ENCODE measurements around the gene NFASC.
A peak's percentile ranks its signal among the peaks of the same experiment; 100 is the strongest.

Gene NFASC

DNA sequence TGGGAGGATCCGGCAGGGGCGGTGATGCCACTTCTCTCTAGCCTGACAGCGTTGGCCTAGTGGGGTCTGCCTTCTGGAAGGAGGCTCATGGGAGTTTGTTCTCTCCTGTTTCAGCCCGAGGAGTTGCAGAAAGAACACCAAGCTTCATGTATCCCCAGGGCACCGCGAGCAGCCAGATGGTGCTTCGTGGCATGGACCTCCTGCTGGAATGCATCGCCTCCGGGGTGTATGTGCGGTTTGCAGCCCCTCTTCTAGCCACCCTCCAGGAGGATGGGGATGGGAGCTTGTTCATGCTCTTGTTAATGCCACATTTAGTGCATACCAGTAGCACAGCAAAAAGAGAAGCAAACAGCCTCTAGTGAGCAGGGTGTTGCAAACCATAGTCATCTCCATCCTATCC lies 97.5 kb downstream of the NFASC start:
- DNase-seq = no peak
- intact Hi-C loops (cut with DNase I) = no loop called here

DNA sequence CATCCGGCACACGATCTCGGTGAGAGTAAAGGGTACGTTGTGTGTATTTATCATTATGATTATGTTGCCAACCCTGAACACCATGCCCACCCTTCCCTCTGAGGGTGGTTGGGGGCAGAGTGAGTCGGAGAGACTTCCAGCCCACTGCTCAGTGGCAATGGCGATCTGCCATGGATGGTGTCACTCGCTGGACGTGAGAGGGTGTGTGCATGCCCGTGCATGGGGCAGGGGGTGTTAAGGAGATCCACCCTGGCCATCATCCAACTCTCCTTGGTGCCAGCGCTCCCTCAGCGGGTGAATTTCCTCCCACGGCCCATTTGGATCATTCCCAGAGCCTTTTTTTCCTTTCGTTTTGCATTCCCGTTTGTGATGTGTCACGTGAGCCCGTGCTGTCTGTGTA lies 98.3 kb downstream of the NFASC start:
- no peak for DNase-seq
- intact Hi-C loops (cut with DNase I) = no loop called here

DNA sequence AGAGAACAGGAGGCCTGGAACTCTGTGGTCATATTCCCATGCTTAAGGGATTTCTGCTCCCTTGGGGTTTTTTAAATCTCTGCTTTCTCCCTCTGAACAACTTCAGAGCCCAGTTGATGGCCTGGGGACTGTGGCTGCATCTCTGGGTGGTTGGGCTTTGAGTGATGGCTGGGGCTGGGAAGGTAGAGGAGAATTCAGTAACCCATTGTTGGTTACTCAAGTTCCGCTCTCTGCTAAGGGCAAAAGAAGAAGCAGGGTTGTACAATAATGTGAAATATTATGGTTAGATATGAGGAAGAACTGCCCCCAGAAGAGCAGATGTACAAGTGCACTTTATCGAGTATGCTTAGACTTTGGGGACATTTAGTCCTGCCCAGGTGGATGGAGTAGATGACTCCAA lies 100.3 kb downstream of the NFASC start:
- intact Hi-C loops (cut with DNase I) = no loop called here
- DNase-seq = no peak

DNA sequence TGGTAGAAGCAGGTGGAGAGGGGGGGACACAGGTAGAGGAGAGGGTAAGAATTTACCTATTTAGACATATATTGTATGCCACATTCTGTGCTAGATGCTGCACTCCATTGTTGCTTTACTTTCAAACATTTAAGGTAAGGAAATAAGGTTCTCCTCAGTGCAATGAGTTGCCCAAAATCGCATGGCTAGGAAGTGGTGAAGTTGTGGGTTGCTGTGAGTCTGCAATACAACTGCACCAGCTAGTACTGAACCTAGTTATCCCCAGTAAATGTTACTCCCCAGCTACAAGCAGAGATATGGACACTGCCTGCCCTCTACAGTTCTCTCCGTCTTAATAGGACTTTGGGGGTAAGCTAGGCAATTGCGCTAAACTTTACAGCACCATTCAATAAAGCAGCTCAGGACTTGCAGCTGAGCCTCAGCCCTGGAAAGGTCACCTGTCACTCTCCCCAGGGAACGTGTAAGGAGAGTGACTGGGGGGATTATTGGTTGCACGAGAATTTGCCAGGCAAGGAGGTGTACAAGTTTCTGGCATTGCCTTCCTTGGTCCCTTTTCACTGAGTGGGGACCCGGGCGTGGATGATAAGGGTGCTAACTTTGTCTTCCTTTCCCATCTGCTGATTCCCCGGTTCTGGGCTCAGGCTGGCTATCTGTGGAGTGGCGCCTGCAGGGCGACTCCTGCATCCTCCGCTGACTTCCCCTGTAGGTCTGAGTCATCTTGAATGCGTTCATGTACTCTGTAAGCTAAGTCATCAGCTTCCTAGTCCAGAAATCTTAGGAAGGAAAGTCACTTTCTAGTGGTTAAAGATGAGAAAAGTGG lies 101.1 kb downstream of the NFASC start:
- DNase-seq = no peak
- intact Hi-C loops (cut with DNase I) = no loop called here

DNA sequence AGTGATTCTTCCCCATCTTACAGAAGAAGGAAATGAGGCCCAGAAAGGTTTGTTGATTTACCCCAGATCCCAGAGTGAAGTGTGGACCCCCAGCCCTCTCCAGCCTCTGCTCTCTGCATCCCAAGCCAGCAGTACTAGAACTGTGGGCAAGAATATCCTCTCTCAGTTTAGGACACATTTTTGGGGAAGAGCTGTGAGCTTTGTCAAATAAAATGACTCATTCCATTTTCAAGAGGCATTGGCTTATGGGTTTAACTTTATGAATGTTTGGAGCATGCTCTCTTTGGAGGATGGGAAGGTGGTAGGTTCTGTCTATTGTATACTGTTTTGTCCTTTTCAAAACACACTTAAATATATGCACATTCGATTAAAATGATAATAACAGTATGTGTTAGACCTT lies 101.8 kb downstream of the NFASC start:
- intact Hi-C loops (cut with DNase I) = no loop called here
- no peak for DNase-seq

DNA sequence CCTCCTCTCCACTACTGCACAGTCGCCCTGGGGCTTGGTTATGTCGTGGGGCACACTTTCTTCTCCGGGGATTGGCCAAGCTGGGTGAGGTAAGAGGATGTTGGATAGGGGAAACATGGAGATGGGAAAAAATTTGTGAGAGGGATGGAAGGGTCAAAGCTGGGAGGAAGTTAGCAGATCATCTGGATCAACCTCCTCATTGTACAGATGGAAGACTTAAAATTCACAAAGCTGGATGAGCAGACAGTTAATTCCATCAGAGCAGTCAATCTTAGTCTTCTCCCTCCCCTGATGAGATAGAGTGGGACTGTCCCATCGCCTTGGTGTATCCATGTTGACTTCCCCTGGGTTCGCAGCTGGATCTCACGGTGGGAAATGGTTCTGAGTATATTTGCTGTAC lies 102.8 kb downstream of the NFASC start:
- no peak for DNase-seq
- intact Hi-C loops (cut with DNase I) = no loop called here

DNA sequence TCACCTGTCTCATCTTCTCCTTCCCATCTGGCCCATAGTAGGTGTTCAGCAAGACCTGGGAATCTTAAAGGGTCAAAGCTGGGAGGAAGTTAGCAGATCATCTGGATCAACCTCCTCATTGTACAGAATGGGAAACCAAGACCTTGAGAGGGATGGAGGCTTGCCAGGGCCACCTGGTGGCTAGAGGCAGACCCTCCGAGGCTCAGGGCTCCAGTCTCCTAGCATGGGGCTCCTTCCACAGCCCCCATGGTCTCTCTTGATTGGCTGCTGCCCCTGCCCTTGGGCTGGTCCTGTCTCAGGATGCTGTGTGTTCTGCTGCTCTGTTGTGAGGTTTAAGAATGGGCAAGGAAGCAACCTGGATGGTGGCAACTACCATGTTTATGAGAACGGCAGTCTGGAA lies 103.7 kb downstream of the NFASC start:
- intact Hi-C loops (cut with DNase I) = no loop called here
- DNase-seq = no peak

DNA sequence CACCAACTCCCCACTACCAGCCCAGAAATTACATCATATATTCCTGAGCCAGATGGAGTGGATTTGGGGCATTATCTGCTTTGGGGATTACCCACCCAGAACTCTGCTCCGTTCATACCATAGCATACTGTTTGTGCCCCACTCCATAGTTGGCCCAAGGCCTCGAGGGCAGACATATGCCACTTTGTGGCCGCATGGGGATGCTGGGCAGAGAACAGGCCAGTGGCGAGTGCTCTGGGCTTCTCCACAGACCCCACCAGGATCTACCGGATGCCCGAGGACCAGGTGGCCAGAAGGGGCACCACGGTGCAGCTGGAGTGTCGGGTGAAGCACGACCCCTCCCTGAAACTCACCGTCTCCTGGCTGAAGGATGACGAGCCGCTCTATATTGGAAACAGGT lies 104.4 kb downstream of the NFASC start:
- intact Hi-C loops (cut with DNase I) = no loop called here
- no peak for DNase-seq

DNA sequence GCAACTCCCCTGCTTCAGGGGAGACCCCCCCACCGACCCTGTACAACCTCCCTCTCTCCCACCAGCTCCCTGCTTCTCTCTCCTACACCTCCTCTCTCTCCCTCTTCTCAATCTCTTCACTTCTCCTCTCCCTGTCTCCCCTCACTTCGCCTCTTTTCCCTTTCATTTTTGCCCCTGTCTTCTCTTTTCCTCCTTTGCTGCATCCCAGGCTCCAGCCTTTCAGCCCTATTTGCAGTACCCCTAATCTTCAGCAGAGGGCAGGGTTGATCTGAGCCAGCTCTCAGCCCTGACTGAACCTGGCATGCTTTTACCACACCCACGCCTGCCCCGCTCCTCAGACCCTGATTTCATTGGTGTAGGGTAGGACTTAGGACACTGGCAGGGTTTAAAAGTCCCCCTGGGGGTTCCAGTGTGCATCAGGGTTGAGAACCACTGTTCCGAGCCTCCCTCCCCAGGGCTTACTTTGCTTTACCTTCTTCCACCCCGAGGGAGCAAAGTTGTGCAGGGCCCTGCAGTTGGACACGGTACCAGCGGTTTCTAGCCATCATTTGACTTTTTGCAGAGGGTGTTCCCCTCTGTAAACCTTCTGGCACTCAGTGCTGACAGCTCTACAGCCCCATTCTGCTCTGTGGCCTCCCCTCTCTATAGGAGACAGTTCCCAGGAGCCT lies 105.0 kb downstream of the NFASC start:
- peak in 40 of 42 donors; percentile 24 to 87 (median 66) for DNase-seq
- intact Hi-C loops (cut with DNase I) = no loop called here

DNA sequence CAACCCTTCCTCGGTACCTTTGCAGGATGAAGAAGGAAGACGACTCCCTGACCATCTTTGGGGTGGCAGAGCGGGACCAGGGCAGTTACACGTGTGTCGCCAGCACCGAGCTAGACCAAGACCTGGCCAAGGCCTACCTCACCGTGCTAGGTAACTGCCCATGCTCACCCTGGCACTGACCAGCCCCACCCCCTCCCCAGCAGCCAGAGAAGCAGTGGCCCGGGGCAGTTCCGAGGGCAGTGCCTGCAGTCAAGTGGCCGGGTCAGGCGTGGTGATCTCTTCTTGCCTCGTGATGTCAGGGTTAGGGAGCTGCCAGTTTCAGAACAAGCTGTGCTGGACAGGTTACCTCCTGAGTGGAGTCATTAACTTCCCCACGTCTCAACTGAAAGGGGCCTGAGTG lies 106.0 kb downstream of the NFASC start:
- DNase-seq = no peak
- intact Hi-C loops (cut with DNase I) = no loop called here

DNA sequence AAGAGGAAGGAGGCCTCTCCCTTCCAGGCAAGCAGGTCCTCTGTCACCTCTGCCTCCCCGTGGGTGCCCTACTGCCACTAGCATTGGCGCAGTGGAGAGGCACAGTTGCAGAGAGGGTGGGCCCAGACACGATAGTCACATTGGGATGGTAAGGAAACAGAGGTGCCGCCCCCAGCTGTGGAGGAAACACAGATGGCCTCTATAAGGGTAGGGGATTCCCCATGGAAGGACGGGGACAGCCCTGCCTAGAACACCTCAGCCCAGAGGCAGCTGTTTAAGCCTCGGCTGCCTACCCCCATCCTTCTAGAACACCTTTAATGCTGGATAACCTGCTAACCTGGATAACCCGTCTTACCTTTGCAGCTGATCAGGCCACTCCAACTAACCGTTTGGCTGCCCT lies 106.7 kb downstream of the NFASC start:
- intact Hi-C loops (cut with DNase I) = no loop called here
- no peak for DNase-seq

DNA sequence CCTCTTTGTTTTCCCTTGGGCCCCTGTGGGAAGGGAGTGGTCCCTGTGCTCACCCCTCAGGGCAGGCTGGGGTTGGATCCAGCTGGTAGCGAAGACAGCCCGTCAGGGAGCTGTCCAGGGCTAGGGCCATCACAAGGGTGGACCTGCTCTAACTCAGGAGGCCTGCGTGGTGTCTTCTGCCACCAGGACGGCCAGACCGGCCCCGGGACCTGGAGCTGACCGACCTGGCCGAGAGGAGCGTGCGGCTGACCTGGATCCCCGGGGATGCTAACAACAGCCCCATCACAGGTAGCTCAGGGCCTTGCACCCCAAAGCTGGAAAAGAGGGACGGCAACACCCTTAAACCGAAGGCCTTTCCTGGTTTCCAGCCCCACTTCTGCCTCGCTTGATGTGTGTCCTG lies 108.1 kb downstream of the NFASC start:
- intact Hi-C loops (cut with DNase I) = no loop called here

DNA sequence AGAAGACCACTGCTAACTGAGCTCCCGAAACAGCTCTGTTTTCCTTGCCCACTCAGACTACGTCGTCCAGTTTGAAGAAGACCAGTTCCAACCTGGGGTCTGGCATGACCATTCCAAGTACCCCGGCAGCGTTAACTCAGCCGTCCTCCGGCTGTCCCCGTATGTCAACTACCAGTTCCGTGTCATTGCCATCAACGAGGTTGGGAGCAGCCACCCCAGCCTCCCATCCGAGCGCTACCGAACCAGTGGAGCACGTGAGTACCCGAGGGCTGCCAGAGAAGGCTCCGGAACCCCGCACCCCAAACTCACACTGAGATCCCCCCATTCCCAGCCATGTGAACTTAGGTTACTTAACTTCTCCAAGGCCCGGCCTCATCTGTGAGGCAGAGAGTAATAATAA lies 108.6 kb downstream of the NFASC start:
- no peak for DNase-seq
- intact Hi-C loops (cut with DNase I) = no loop called here

More for the DNA sequence above, 108.1 kb downstream of the NFASC start:
- no peak for DNase-seq

DNA sequence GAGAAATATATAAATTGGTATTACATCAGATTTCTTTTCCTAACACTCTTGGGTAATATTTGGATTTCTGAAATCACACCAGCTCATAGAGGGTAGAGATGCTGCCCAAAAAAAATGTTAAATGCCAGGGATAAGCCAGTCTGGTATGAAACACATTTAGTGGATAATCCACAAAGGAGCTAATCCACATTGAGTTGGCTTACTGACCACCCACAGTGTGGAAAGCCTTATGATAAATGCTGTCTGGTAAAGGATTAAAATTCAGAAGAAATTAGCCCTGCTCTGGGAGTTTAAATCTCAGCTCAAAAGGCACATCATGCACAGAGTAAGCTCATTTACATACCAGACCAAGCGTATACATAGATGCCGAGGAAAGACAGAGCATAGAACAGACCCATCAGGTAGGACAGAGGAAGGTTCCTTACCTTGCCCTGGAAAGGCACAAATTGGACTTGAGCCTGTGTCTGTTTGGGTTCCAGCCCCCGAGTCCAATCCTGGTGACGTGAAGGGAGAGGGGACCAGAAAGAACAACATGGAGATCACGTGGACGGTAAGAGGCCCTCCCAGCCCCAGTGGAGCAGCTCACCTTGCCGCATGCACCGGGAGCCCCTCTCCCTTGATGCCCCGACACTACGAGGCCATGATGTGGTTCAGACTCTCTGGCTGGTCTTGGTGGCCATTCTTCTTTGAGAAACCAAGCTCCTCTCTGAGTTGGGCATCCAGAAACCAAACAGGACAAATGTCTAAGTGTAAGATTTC lies 109.4 kb downstream of the NFASC start:
- DNase-seq = no peak
- intact Hi-C loops (cut with DNase I) = no loop called here

DNA sequence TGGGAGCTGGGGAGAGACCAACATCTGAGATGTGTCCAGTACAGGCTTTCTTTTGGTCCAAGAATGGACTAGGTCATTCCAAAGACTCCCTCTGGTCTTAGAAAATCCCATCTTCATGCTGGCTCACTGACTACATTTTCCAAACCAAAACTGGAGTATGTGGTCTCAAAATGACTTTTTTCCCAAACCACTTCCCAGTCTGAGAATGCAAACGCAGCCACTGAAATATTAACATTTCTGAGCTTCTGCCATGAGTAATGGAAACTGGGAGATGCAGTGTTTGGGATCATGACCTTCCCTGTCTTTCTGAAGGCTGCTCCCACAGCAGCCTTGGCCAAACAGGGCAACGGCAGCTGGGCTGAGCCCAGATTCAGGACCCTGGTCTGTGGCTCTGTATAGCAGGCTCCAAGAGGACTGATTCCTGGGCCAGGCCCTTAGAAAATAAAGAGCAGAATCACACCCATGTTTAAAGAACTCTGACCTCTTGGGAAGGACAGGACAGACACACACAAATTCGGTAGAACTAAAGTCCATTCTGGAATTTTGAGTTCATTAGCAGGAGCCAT lies 110.3 kb downstream of the NFASC start:
- intact Hi-C loops (cut with DNase I) = no loop called here
- DNase-seq = no peak

DNA sequence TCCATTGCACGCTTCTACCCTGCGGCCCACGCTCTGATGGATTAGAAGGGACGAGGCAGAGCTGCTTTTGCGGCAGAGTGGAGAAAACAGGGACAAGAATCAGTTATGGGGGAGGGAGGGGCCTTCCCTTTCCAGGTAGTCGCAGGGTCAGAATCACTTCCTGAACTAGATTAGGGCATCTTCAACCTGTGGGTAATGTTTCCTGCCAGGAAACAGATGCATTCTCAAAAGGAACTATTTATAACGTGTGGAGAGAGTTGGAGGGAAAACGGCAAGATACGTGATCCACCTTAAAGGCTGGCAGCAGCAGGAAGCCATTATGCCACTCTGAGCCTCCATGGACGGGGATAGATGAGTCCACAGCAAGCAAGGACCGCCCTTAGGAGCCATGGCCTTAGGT lies 112.5 kb downstream of the NFASC start:
- no peak for DNase-seq
- intact Hi-C loops (cut with DNase I) = no loop called here

DNA sequence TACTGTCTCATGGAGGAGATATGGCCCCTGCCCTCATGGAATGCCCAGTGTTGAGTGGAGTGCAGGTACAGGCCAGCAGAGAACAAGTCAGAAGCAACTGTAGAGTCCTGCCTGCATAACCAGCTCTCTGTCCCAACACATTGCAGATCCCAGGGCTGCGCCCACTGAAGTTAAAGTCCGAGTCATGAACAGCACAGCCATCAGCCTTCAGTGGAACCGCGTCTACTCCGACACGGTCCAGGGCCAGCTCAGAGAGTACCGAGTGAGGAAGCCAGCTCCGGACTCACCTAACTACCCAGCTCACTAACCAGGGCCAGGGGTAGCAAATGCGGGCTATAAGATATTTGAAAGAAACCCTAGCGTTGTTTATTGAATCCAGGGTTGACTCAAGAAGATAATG lies 113.2 kb downstream of the NFASC start:
- DNase-seq = no peak
- intact Hi-C loops (cut with DNase I) = no loop called here

DNA sequence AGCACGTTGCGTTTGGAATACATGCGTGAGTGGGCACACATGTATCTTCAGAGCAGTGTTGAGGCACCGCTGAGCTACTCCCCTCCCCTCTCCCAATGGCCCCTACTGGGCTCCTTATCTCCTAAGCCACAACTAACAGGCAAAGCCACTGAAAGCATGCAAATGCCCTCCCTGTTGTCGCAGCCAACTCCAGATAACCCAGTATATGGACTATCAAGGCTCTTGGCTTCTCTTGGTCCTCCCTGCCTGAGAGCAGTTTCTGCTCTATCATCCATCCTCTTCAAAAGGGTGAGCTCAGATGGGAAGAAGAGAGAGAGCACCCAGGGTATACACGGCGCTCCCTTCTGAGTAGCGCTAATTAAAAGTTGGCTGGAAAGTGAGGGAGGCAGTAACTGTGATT lies 113.8 kb downstream of the NFASC start:
- DNase-seq = no peak
- intact Hi-C loops (cut with DNase I) = no loop called here

DNA sequence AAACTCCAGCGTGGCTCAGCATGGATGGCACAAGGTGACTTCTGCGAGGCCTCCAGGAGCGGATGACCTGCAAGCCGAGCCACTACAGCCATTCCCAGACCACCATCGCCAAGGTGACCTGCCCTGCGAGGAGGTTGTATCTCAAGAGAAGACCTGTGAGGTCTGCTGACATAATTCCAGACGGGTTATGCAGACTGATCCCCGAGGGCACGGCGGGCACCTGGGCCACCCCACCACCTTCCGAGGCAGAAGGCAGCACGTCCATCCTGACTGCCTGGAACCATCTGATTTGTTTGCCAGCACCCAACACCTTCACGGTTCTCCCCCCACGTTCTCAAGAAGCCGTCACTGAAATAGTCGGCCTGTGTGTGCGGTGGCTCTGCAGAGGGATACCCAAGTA lies 115.5 kb downstream of the NFASC start:
- intact Hi-C loops (cut with DNase I) = loop anchor here (5.0 kb wide), 2 partner anchors 136 to 271 kb away; partner anchors contain the start of gene RBBP5
- no peak for DNase-seq

DNA sequence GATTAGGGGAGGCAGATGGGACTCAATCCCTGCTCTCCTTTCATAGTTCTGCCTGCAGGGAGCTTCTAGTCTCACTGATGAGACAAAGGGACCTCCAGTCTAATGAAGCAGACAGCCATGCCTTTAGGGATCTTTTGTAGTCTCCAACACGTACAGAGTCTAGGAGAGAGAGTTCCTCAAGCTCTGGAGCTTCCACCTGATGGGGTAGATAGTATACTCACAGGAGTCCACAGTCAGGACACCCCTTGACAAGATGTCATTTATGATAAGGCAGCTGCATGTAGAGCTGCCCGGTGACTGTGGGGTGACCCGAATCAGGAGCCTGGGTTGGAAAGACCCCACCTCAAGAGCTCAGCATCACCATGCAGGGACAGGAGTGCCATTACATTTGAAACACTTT lies 117.0 kb downstream of the NFASC start:
- DNase-seq = no peak
- intact Hi-C loops (cut with DNase I) = loop anchor here (2.0 to 5.0 kb wide), 3 partner anchors 73 to 270 kb away; partner anchors contain the start of gene RBBP5

All from head of caudate nucleus (tissue), 42 donors.